Myocyte (in vitro differentiated cells): ENCODE measurements around the gene USH2A. TPM values are rescaled to one million over a fixed set of nuclear protein-coding genes. Genes with fewer than 3 reads are reported as not detected.
"Not testable (repeated sequence)": the region's sequence is repeated elsewhere in the genome, so short reads cannot be mapped to it uniquely, and the experiment has no call there.

Experiments used
- DNase-seq: peaks from one replicate; pipeline ENCODE4 v3.0.0-alpha.2; 2012; ENCODE audit warnings: low read depth
- total RNA-seq: library from RNA; depleted of rRNA; stranded (reverse); fragments of >200 nt; gene quantifications from 2 replicates; pipeline ENCODE4 v1.2.3, GENCODE V29; 2014

USH2A gene
- total RNA-seq, 1 donor from 2014 or later, result 0.08 TPM

DNA sequence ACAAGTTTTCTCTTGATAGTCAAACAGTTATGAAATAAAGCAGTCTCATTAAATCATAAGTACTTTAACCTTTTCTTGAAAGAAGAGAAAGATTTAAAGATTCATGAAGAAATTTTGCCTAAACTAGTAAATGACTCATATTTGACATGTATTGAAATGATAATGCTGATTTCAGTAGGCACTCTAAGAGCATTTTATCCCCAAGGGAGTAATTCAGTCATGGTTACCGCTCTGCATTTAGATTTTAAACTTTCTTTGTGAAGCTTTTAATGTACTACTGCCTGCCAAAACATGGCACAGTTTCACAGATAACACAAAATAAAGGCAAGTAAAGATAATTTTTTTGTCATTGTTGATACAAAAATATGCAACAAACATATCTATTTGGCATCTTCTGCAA is 6.8 kb downstream of the USH2A start:
- DNase-seq, result no peak

DNA sequence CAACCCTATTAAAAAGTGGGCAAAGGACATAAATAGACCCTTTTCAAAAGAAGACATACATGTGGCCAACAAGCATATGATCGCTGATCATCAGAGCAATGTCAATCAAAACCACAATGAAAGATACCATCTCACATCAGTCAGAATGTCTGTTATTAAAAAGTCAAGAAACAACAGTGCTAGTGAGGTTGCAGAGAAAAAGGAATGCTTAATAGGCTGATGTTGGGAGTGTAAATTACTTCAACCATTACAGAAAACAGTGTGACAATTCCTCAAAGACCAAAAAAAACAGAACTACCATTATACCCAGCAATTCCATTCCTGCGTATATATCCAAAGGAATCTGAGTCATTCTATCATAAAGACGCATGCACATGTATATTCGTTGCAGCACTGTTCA is 13.2 kb downstream of the USH2A start:
- DNase-seq, result no peak

DNA sequence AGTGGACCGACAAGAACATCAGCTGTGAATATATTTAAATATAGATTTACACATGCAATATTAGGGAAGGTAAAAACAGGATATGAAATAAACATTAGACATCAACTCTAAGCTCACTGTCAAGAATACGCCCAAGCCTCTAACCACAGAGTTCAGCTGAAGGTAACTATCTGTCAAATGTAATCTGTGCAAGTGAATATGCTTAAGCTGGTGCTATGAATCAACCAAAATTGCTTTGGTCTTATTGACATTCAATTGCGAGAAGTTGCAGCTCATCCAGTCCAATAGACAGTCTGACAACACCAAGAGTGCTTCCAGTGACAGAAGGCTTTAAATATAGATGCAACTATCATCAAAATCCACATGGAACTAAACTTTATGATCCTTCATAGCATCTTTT is 32.3 kb downstream of the USH2A start:
- DNase-seq, result no peak

DNA sequence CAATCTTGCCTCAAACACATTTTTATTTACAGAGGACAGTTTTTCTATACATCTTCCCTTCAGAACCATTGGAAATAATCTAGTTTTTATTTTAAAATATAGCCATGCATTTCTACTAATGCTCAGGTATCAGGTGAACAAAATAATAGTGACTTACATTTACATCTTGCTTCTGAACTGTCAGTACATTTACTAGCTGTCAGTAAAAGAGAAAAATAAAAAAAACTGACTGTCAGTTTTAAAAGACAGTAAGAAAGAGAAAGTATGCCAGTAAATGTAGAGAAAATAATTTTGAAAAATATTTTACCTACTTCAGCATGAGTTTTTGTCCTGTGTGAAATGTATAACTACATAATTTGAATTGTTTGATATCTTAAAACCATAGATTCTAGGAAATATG is 33.5 kb downstream of the USH2A start:
- DNase-seq, result no peak

DNA sequence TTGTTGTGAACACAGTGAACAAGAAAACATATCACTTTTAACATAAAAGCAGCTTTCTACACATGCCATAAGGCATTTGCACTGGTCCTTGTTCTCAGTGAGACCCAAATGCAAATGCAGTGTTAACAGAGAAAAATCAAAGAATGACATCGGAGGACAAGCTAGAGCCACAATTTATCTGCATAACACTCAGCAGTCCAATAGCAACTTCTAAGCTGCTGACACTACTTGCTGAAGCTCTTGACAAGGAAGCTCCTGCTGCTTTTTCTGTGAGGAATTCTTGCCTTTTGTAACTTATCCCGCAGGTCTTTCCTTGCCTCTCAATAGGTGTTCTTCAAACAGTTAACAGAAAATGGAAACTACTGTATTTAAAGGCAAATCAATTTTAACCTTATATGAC is 34.7 kb downstream of the USH2A start:
- no peak for DNase-seq

GRCh38 chr1:216387782-216388181 is 35.5 kb downstream of the USH2A start:
- no peak for DNase-seq

DNA sequence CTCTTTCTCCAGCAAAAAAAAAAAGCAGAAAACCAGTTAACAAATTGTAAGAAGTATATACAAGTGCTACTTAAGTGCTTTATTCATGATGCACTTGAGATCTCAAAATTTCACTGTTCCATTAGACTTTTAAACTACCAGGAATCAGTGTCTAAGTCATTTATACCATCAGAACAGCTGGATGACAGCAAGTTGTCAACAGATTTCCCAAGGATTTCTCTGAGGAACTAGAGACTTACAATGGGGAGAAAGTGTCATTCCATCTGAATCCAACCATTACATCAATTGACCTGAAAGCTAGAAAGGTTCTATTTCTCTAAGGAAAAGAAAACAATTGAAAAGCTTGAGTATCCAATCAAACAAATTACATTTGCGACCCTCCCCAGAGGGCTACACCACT is 43.8 kb downstream of the USH2A start:
- no peak for DNase-seq

DNA sequence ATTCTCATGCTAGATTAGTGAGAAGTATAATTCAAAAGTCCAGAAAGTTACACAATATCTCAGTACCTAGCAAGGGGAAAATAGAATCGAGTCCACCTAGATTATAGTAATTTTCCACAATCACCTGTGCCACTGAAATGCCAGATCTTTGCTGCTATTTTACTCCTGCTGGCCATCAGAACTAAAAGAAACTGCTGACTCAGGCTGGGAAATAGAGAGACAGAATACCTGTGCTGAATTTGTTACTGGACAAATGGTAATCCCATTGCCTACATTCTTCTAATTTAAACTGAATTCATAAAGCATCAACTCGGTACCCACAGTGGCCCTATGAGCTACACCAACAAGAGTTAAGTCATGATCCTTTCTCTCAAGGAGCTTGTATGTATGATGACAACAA is 55.0 kb downstream of the USH2A start:
- no peak for DNase-seq

GRCh38 chr1:216366979-216367378 is 56.3 kb downstream of the USH2A start:
- DNase-seq, result no peak

DNA sequence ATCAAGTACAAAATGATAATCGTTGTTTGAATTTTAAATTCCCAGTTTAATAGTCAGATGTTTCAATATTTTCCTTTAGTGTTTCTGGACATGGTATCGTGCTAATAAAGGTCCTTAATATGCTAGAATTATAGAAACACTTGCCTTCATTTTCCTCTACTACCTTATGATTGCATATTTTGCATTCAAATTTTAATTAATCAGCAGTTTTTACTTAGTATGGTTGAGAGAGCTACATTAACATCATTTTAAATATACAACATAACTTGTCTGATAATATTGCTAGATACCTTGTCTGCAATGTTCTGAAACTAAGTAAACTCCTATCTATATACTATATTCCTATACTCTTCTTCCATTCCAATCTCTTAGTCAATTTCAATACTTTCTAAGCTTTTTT is 66.3 kb downstream of the USH2A start:
- DNase-seq, result no peak

GRCh38 chr1:216350186-216350585 is 73.1 kb downstream of the USH2A start:
- DNase-seq, result no peak

GRCh38 chr1:216346526-216346925 is 76.7 kb downstream of the USH2A start:
- peak; percentile 6 for DNase-seq

- DNase-seq, result not testable (repeated sequence)
Measured at GRCh38 chr1:216340542-216340941, 82.7 kb downstream of the USH2A start.

GRCh38 chr1:216332462-216332861 is 90.8 kb downstream of the USH2A start:
- DNase-seq, result no peak

GRCh38 chr1:216332003-216332402 is 91.2 kb downstream of the USH2A start:
- DNase-seq, result no peak

GRCh38 chr1:216331211-216331610 is 92.0 kb downstream of the USH2A start:
- no peak for DNase-seq

DNA sequence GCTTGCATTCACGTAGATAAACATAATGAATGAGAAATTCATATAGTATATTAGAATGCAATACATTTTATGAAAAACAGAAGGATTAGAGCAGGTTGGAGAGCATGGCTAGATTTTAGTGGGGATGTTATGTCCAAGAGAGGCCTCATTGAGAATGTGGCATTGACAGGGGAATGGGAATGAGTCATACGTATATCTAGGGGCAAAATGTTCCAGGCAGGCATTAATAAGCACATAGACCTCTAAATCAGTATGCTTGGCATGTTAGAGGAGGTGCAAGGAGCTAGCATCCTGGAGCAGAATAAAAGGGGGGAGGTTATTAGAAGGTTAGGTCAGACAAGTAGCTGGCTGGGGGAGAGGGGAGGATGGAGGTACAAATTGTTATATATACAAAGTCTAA is 93.0 kb downstream of the USH2A start:
- DNase-seq, result no peak

DNA sequence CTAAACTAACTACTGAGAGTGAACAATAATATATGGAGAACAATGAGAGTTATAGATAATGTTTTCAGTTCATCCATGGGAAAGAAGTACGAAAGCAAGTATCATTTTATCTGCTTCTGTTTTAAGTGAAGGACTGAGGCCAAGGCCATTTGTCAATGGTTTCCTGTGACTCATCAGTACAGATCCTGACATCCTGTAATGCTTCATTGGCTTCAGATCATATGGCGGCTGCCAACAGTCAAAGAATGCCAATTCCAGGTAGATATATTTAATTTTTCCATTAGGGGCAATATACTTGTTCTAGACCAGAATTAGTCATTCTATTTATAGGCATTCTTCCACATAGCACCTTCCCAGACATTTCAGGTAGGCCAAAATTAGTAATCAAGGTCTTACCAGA is 97.3 kb downstream of the USH2A start:
- peak; percentile 2 for DNase-seq

- peak; percentile 52 for DNase-seq
Measured at GRCh38 chr1:216325336-216325735, 97.9 kb downstream of the USH2A start.

DNA sequence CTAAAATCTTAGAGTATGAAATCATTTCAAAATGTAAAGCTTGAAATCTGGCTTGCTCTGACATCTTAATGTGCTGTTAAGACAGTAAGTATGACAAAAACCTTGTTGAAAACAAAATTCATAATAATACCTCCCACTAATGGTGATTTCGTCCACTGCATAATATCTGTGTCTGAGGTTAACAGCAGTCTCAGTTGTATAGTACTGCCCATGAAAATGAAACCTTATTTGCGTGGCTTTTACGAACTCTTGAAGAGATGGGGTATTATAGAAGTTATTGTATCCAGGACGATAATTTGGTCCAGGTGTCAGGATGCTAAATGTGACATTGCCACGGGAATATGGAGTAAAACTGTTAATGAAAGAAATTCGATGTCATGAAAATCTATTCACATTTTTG is 99.9 kb downstream of the USH2A start:
- DNase-seq, result no peak

GRCh38 chr1:216314379-216315095 is 108.7 kb downstream of the USH2A start:
- DNase-seq, result no peak

GRCh38 chr1:216310776-216311175 is 112.5 kb downstream of the USH2A start:
- DNase-seq, result peak; percentile 40

DNA sequence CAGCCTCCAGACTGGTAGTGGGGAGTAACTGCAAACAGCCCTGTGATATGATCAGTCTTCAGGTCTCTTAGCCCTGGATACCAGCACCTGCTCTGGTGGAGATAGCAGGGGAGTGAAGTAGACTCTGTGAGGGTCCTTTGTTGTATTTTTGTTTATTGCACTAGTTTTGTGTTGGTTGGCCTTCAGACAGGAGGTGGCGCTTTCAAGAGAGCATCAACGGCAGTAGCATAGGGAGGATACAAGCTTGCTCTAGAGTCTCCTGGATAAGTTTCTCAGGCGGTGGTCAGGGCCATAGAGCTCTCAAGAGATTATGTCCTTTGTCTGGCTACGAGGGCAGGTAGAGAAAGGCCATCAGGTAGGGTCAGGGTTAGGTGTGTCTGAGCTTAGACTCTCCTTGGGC is 116.4 kb downstream of the USH2A start:
- DNase-seq, result no peak

GRCh38 chr1:216303690-216304089 is 119.6 kb downstream of the USH2A start:
- DNase-seq, result no peak
